Measurements from ENCODE around the gene EPAS1. TPM values are rescaled to one million over a fixed set of nuclear protein-coding genes. Genes with fewer than 3 reads are reported as not detected.
A peak's percentile ranks its signal among the peaks of the same experiment; 100 is the strongest.

EPAS1 gene
- total and polyA plus RNA-seq, 7 donors: 39.2 to 123 (median 80.4) TPM

- H3K9me3 ChIP-seq: no peaks in the 10 kb centered on the region
- H3K27ac ChIP-seq: no peak overlapping the region
- intact Hi-C loops (cut with DNase I): no loop called here
- no peak overlapping the region for H3K4me3 ChIP-seq
- no peak for DNase-seq
- TF ChIP-seq CTCF (IDR thresholded peaks at IDR 0.05): no peak
- peaks cover 21% of the 10 kb centered on the region for H3K4me1 ChIP-seq
- no peak for ATAC-seq
- WGBS, 3 donors: 55 to 70% (median 56%) methylated on average over 4 of the region's 4 CpGs
- no peaks in the 10 kb centered on the region for H3K36me3 ChIP-seq (ENCODE audit: insufficient read depth in 1 of 2, low read depth in 1 of 2)
- no peaks in the 10 kb centered on the region for H3K27me3 ChIP-seq (ENCODE audit: insufficient read depth in 3 of 3, low read length in 2 of 3)
Measured at GRCh38 chr2:46254474-46254873, 42.7 kb upstream of the EPAS1 start.

- H3K4me3 ChIP-seq: no peak overlapping the region
- H3K27ac ChIP-seq: no peak overlapping the region
- intact Hi-C loops (cut with DNase I): no loop called here
- no peak for TF ChIP-seq CTCF (IDR thresholded peaks at IDR 0.05)
- no peaks in the 10 kb centered on the region for H3K36me3 ChIP-seq (ENCODE audit: insufficient read depth in 1 of 2, low read depth in 1 of 2)
- 65 to 74% (median 66%) methylated on average over 5 of the region's 5 CpGs for WGBS, 3 donors
- no peak for DNase-seq
- H3K27me3 ChIP-seq (ENCODE audit: insufficient read depth in 3 of 3, low read length in 2 of 3): no peaks in the 10 kb centered on the region
- no peaks in the 10 kb centered on the region for H3K9me3 ChIP-seq
- ATAC-seq: no peak
- peaks cover 25% of the 10 kb centered on the region for H3K4me1 ChIP-seq
Measured at GRCh38 chr2:46256563-46257142, 40.6 kb upstream of the EPAS1 start.

GRCh38 chr2:46257476-46257875 lies 39.7 kb upstream of the EPAS1 start:
- no peaks in the 10 kb centered on the region for H3K9me3 ChIP-seq
- 27 to 40% (median 35%) methylated on average over 4 of the region's 4 CpGs for WGBS, 3 donors
- ATAC-seq (peak in 2 of 4 donors; percentile 23 to 51), DNase-seq (no peak)
- no peak overlapping the region for H3K4me3 ChIP-seq
- intact Hi-C loops (cut with DNase I): no loop called here
- H3K36me3 ChIP-seq (ENCODE audit: insufficient read depth in 1 of 2, low read depth in 1 of 2): no peaks in the 10 kb centered on the region
- no peak for TF ChIP-seq CTCF (IDR thresholded peaks at IDR 0.05)
- no peaks in the 10 kb centered on the region for H3K27me3 ChIP-seq (ENCODE audit: insufficient read depth in 3 of 3, low read length in 2 of 3)
- H3K4me1 ChIP-seq: peaks cover 22% of the 10 kb centered on the region
- no peak overlapping the region for H3K27ac ChIP-seq

- H3K4me1 ChIP-seq: peaks cover 18% of the 10 kb centered on the region
- no peak for DNase-seq
- no peaks in the 10 kb centered on the region for H3K9me3 ChIP-seq
- no peak for ATAC-seq
- no peak overlapping the region for H3K4me3 ChIP-seq
- no peak overlapping the region for H3K27ac ChIP-seq
- TF ChIP-seq CTCF (IDR thresholded peaks at IDR 0.05): no peak
- intact Hi-C loops (cut with DNase I): no loop called here
- H3K27me3 ChIP-seq (ENCODE audit: insufficient read depth in 3 of 3, low read length in 2 of 3): no peaks in the 10 kb centered on the region
- no peaks in the 10 kb centered on the region for H3K36me3 ChIP-seq (ENCODE audit: insufficient read depth in 1 of 2, low read depth in 1 of 2)
- 56 to 63% (median 61%) methylated on average over 5 of the region's 5 CpGs for WGBS, 3 donors
Measured at GRCh38 chr2:46257980-46258379, 39.2 kb upstream of the EPAS1 start.

Data from psoas muscle (tissue), 8 donors.